Upper lobe of left lung (tissue), 4 donors: ENCODE results near the gene GRK5.

Source experiments
- POLR2A ChIP-seq, 4 donors: fragments of 450-650 bp; IDR thresholded peaks; one replicate each; pipeline ENCODE4 v1.5.1; 2016 to 2017; ENCODE audit warnings: antibody characterized with exemption in 4 of 4, mild to moderate bottlenecking in 2 of 4
- TF ChIP-seq, protein P1 (sequence below), 6 experiments: fragments of 450-650 bp in 4 of 6; fragments of 200-600 bp in 2 of 6; sonication (generic) in 2 of 6; IDR thresholded peaks; one replicate each; pipeline ENCODE4 v1.5.1; 2016 to 2019; ENCODE audit warnings: antibody characterized with exemption in 6 of 6

DNA sequence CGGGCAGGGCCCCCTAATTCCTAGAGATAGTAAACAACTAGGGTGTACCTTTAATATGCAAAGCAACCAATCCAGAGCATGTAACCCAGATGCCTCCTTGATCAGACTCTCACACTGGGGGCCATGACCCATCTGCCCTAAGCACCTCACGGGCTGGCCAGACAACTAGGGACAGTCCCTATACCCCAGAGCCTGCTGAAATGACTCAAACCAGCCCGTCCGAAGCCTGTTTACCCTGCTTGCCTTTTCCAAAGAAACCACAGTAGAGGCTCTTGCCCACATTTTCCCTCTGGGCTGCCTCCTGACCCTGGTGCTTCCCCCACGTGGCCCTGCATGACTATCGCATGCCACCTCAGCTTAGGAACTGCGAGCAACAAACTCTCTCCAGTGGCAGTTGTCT lies 288.9 kb downstream of the GRK5 start:
- no peak for TF ChIP-seq POLR2A (IDR thresholded peaks at IDR 0.05)
- TF ChIP-seq, protein P1, sequence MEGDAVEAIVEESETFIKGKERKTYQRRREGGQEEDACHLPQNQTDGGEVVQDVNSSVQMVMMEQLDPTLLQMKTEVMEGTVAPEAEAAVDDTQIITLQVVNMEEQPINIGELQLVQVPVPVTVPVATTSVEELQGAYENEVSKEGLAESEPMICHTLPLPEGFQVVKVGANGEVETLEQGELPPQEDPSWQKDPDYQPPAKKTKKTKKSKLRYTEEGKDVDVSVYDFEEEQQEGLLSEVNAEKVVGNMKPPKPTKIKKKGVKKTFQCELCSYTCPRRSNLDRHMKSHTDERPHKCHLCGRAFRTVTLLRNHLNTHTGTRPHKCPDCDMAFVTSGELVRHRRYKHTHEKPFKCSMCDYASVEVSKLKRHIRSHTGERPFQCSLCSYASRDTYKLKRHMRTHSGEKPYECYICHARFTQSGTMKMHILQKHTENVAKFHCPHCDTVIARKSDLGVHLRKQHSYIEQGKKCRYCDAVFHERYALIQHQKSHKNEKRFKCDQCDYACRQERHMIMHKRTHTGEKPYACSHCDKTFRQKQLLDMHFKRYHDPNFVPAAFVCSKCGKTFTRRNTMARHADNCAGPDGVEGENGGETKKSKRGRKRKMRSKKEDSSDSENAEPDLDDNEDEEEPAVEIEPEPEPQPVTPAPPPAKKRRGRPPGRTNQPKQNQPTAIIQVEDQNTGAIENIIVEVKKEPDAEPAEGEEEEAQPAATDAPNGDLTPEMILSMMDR (IDR thresholded peaks at IDR 0.05): no peak
